Brain microvascular endothelial cell (primary cell): ENCODE measurements around the gene DCAF6.
"Not testable (repeated sequence)": the region's sequence is repeated elsewhere in the genome, so short reads cannot be mapped to it uniquely, and the experiment has no call there.

ENCODE experiments used
- DNase-seq: peaks from one replicate; pipeline ENCODE4 v3.0.0-alpha.2; 2020
- H3K27ac ChIP-seq: fragments of 250-450 bp; sonication (Bioruptor Pico); 2 replicates; pipeline ENCODE4 v1.5.1; 2020; ENCODE audit warnings: mild to moderate bottlenecking, moderate library complexity
- H3K27me3 ChIP-seq: fragments of 250-450 bp; sonication (Bioruptor Pico); replicated peaks from 2 replicates; pipeline ENCODE4 v1.5.1; 2020; ENCODE audit warnings: mild to moderate bottlenecking
- H3K36me3 ChIP-seq: fragments of 250-450 bp; sonication (Bioruptor Pico); replicated peaks from 2 replicates; pipeline ENCODE4 v1.5.1; 2020; ENCODE audit warnings: mild to moderate bottlenecking
- H3K4me3 ChIP-seq: 2 replicates; pipeline ENCODE4 v1.5.1; 2011; ENCODE audit warnings: low read depth, mild to moderate bottlenecking, control low read depth, low read length, moderate library complexity
- CTCF ChIP-seq: IDR thresholded peaks from 2 replicates; pipeline ENCODE4 v1.5.1; 2011; ENCODE audit warnings: low read depth, mild to moderate bottlenecking, moderate library complexity, low read length, control low read depth, inconsistent platforms; ENCODE audit errors: missing control alignments
- in situ Hi-C: cut with HindIII; loops from 2 replicates; pipeline ENCODE4 v1.10.0; 2017; ENCODE audit warnings: low sequenced_read_pairs, low pct_ligation_motif_present

The DCAF6 gene

GRCh38 chr1:167936068-167936929 is at the start of gene DCAF6:
Gene DCAF6, plus strand, starts transcription at chr1:167936683. Its CDS starts 229 bp downstream, at chr1:167936912.
- H3K4me3 ChIP-seq = peak within 1 kb of the TSS; percentile 91
- in situ Hi-C loops = no loop called here

GRCh38 chr1:167887187-167887586 is 49.3 kb upstream of the DCAF6 start:
- H3K36me3 ChIP-seq, H3K4me3 ChIP-seq, H3K27ac ChIP-seq, in situ Hi-C loops, H3K27me3 ChIP-seq, DNase-seq: not testable (repeated sequence)

More at GRCh38 chr1:167936068-167936929, at the start of gene DCAF6:
- H3K27ac ChIP-seq = peak within 1 kb of the TSS; percentile 93
- H3K27me3 ChIP-seq = no peaks in the 10 kb centered on the region
- TF ChIP-seq CTCF = no peak
- peak; percentile 96 for DNase-seq
- no peaks in the 10 kb centered on the region for H3K36me3 ChIP-seq

- DNase-seq = no peak
- Histone ChIP-seq H3K4me3 (no peak overlapping the region), H3K36me3 (no peaks in the 10 kb centered on the region), H3K27ac (no peak overlapping the region), H3K27me3 (no peaks in the 10 kb centered on the region)
- no peak for TF ChIP-seq CTCF
- in situ Hi-C loops = no loop called here
These were observed 46.1 kb upstream of the DCAF6 start for GRCh38 chr1:167890400-167890799.

- in situ Hi-C loops = no loop called here
- Histone ChIP-seq H3K36me3 (no peaks in the 10 kb centered on the region), H3K4me3 (no peak overlapping the region), H3K27ac (no peak overlapping the region), H3K27me3 (no peaks in the 10 kb centered on the region)
- TF ChIP-seq CTCF = no peak
- no peak for DNase-seq
These were observed 42.7 kb upstream of the DCAF6 start for GRCh38 chr1:167893798-167894197.

GRCh38 chr1:167898578-167899222 is 37.8 kb upstream of the DCAF6 start:
- in situ Hi-C loops = no loop called here
- no peak for DNase-seq
- Histone ChIP-seq H3K27ac (no peak overlapping the region), H3K27me3 (no peaks in the 10 kb centered on the region), H3K4me3 (no peak overlapping the region), H3K36me3 (no peaks in the 10 kb centered on the region)
- TF ChIP-seq CTCF = no peak

- H3K4me3 ChIP-seq = no peak overlapping the region
- no peaks in the 10 kb centered on the region for H3K36me3 ChIP-seq
- in situ Hi-C loops = no loop called here
- no peak overlapping the region for H3K27ac ChIP-seq
- DNase-seq = no peak
- no peaks in the 10 kb centered on the region for H3K27me3 ChIP-seq
- TF ChIP-seq CTCF = no peak
These were observed 37.2 kb upstream of the DCAF6 start for GRCh38 chr1:167899253-167899681.
